Ovary (tissue), 3 donors: ENCODE results near the gene CP.

Experiments
- POLR2A ChIP-seq: fragments of 450-650 bp; IDR thresholded peaks from one replicate; pipeline ENCODE4 v1.6.1; 2017; ENCODE audit warnings: antibody characterized with exemption, mild to moderate bottlenecking, moderate library complexity
- TF ChIP-seq, protein P1 (sequence below), 3 donors: fragments of 450-650 bp in 2 of 3; fragments of 200-600 bp in 1 of 3; IDR thresholded peaks; one replicate each; pipeline versions ENCODE4 v1.5.1 to v1.8.0; 2016 to 2022; ENCODE audit warnings: antibody characterized with exemption in 3 of 3, mild to moderate bottlenecking in 1 of 3
- donor health status: DM: no; HTN: no; CAD: no.

DNA sequence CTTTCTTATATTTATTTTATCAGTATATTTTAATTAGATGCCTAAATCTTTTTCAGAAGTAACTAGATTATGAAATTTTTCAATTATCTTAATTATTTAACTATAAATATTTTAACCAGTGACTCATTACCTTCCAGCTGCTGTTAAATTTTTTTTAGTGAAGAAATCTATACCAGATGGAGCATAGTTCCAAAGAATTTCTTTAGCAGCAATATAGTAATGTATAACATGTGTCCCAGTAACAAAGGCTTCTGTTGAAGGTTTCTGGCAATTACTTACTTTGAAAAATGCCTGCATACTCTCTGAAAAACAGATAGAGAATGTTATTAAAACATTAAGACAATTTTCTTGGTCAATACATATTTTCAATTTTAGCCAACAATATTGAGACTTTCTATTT is 45.1 kb upstream of the CP start:
- TF ChIP-seq POLR2A, result no peak
- TF ChIP-seq, protein P1, sequence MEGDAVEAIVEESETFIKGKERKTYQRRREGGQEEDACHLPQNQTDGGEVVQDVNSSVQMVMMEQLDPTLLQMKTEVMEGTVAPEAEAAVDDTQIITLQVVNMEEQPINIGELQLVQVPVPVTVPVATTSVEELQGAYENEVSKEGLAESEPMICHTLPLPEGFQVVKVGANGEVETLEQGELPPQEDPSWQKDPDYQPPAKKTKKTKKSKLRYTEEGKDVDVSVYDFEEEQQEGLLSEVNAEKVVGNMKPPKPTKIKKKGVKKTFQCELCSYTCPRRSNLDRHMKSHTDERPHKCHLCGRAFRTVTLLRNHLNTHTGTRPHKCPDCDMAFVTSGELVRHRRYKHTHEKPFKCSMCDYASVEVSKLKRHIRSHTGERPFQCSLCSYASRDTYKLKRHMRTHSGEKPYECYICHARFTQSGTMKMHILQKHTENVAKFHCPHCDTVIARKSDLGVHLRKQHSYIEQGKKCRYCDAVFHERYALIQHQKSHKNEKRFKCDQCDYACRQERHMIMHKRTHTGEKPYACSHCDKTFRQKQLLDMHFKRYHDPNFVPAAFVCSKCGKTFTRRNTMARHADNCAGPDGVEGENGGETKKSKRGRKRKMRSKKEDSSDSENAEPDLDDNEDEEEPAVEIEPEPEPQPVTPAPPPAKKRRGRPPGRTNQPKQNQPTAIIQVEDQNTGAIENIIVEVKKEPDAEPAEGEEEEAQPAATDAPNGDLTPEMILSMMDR (IDR thresholded peaks at IDR 0.05), result no peak
